Measurements from ENCODE around the gene CTSF. TPM values are rescaled to one million over a fixed set of nuclear protein-coding genes. Genes with fewer than 3 reads are reported as not detected.

Gene CTSF
- polyA plus RNA-seq, 1 experiment: 24.3 TPM

- Histone ChIP-seq H3K27ac (ENCODE audit: low read depth, low read length) (no peak overlapping the region), H3K27me3 (ENCODE audit: control insufficient read depth, insufficient read depth, low read length) (peaks cover 14% of the 10 kb centered on the region), H3K4me3 (ENCODE audit: low read depth, low read length) (no peak overlapping the region), H3K9me3 (ENCODE audit: control insufficient read depth, insufficient read depth, low read length) (peaks cover 3% of the 10 kb centered on the region; the same call in 1 of the 2 replicates)
- DNase-seq (ENCODE audit: low read depth, low spot score): no peak
- TF ChIP-seq CTCF (IDR thresholded peaks at IDR 0.05; ENCODE audit: low read depth, low read length): no peak
- CTCF ChIA-PET: no interaction called here
- POLR2A ChIA-PET: interaction anchor here (0.9 kb wide), 1 partner anchor 17 kb away, joined by 3 read pairs; the partner anchor contains the start of gene ZDHHC24
Measured at GRCh38 chr11:66562907-66563583, 5.4 kb downstream of the CTSF start.

- H3K27me3 ChIP-seq (ENCODE audit: control insufficient read depth, insufficient read depth, low read length): peaks cover 20% of the 10 kb centered on the region
- H3K9me3 ChIP-seq (ENCODE audit: control insufficient read depth, insufficient read depth, low read length): peaks cover 3% of the 10 kb centered on the region; the same call in 1 of the 2 replicates
- TF ChIP-seq CTCF (IDR thresholded peaks at IDR 0.05; ENCODE audit: low read depth, low read length): no peak
- POLR2A ChIA-PET: interaction anchor here (0.5 to 1.2 kb wide), 2 partner anchors 16 to 27 kb away, joined by 3 to 4 read pairs; partner anchors contain the start of genes ACTN3 and ZDHHC24
- no peak overlapping the region for H3K4me3 ChIP-seq (ENCODE audit: low read depth, low read length)
- CTCF ChIA-PET: no interaction called here
- no peak for DNase-seq (ENCODE audit: low read depth, low spot score)
- no peak overlapping the region for H3K27ac ChIP-seq (ENCODE audit: low read depth, low read length)
Measured at GRCh38 chr11:66562275-66562674, 6.1 kb downstream of the CTSF start.

- no peak for DNase-seq (ENCODE audit: low read depth, low spot score)
- POLR2A ChIA-PET: interaction anchor here (0.5 to 1.2 kb wide), 2 partner anchors 16 to 28 kb away, joined by 3 to 4 read pairs; partner anchors contain the start of genes ACTN3 and ZDHHC24
- no peak overlapping the region for H3K4me3 ChIP-seq (ENCODE audit: low read depth, low read length)
- H3K9me3 ChIP-seq (ENCODE audit: control insufficient read depth, insufficient read depth, low read length): peaks cover 3% of the 10 kb centered on the region; the same call in 1 of the 2 replicates
- CTCF ChIA-PET: no interaction called here
- peaks cover 16% of the 10 kb centered on the region for H3K27me3 ChIP-seq (ENCODE audit: control insufficient read depth, insufficient read depth, low read length)
- no peak overlapping the region for H3K27ac ChIP-seq (ENCODE audit: low read depth, low read length)
- TF ChIP-seq CTCF (IDR thresholded peaks at IDR 0.05; ENCODE audit: low read depth, low read length): no peak
Measured at GRCh38 chr11:66561975-66562248, 6.5 kb downstream of the CTSF start.

- POLR2A ChIA-PET: interaction anchor here (1.2 kb wide), 1 partner anchor 15 kb away, joined by 4 read pairs; the partner anchor contains the start of genes ACTN3 and ZDHHC24
- no peak for TF ChIP-seq CTCF (IDR thresholded peaks at IDR 0.05; ENCODE audit: low read depth, low read length)
- no peak for DNase-seq (ENCODE audit: low read depth, low spot score)
- no peak overlapping the region for H3K4me3 ChIP-seq (ENCODE audit: low read depth, low read length)
- H3K27me3 ChIP-seq (ENCODE audit: control insufficient read depth, insufficient read depth, low read length): peaks cover 16% of the 10 kb centered on the region
- H3K27ac ChIP-seq (ENCODE audit: low read depth, low read length): no peak overlapping the region
- H3K9me3 ChIP-seq (ENCODE audit: control insufficient read depth, insufficient read depth, low read length): peaks cover 3% of the 10 kb centered on the region; the same call in 1 of the 2 replicates
- CTCF ChIA-PET: interaction anchor here (0.6 kb wide), 1 partner anchor 58 kb away, joined by 3 read pairs; no protein-coding TSS in a partner anchor
Measured at GRCh38 chr11:66561178-66561974, 7.0 kb downstream of the CTSF start.
